NCI-H446 (cell line): ENCODE results near the gene KIAA1671.
"Not testable (repeated sequence)": the region's sequence is repeated elsewhere in the genome, so short reads cannot be mapped to it uniquely, and the experiment has no call there.

ENCODE experiments used
- DNase-seq, 2 experiments: peaks; one replicate each; lab custom pipeline; 2025; lab: John Stamatoyannopoulos, UW

The KIAA1671 gene

DNA sequence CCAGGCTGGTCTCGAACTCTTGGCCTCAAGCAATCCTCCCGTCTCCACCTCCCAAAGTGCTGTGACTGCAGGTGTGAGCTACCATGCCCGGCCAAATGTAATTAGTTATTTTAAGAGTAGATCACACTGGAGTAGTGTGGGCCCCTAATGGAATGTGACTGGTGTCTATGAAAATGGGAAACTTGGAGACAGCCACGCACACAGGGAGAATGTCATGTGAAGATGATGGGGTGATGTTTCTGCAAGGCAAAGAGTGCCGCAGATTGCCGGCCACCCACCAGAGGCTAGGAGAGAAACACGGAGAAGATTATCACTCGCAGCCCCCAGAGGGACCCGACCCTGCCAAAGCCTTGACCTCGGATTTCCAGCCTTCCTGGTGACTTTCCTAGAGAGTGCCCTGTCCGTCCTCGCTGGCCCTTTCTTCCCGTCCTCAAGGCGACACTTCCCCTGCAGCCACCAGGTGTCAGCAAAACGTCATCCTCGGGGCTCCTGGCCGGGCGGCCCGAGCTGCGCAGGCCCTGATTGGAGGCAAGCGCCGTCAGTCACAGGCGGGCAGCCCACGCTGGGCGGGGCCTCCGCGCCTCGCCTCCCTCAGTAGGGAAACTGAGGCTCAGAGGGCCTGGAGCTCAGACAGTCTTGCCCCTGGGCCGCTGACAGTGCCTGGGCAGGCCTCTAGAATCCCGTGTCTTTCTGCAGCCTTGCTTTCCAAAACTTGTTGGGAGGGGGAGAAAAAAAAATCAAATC is 283.2 kb downstream of the KIAA1671 start:
- DNase-seq, result peak; percentile 19 to 85

DNA sequence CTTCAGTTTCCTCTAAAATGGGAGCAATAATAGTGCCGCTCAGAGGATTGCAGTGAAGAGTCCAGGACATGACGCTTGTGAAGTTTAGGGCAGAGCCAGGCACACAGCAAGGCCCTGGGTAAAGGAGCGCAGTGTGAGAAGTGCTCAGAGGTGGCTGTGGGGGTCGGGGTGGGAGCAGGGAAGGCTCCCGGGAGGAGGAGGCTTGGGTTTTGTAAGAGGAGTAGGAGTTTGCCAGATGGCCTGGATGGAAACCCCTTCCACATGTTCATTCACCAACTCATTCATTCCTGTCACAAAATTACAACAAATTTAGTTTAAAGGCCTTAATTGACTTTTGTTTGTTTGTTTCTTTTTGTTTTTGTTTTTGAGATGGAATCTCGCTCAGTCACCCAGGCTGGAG is 283.9 kb downstream of the KIAA1671 start:
- DNase-seq, result no peak

- no peak for DNase-seq
Observed at GRCh38 chr22:25237503-25237902, 285.0 kb downstream of the KIAA1671 start.

- not testable (repeated sequence) for DNase-seq
Observed at GRCh38 chr22:25238058-25238457, 285.5 kb downstream of the KIAA1671 start.
